B cell (primary cell): ENCODE measurements around the gene CHAC1. TPM values are rescaled to one million over a fixed set of nuclear protein-coding genes. Genes with fewer than 3 reads are reported as not detected.

Experiments
- ATAC-seq: fragments of 200-7000 bp; cut with Tn5 transposase; one replicate; pipeline ENCODE4 v1.10.0; 2021; ENCODE audit warnings: low read depth, mild to moderate bottlenecking, moderate number of reproducible peaks, moderate library complexity
- CTCF ChIA-PET: fragments of 350-600 bp; sonication (Branson Sonifier 250); formaldehyde crosslinking; loops from one replicate; lab custom pipeline; 2021; ENCODE audit warnings: antibody characterized with exemption, inconsistent platforms; lab: Charles Lee
- POLR2A ChIA-PET: fragments of 350-600 bp; sonication (Branson Sonifier 250); formaldehyde crosslinking; loops from one replicate; lab custom pipeline; 2021; ENCODE audit warnings: antibody characterized with exemption; lab: Charles Lee
- DNase-seq: peaks from one replicate; pipeline ENCODE4 v3.0.0; 2013
- H2AFZ ChIP-seq: 2 replicates; pipeline ENCODE4 v1.6.1; 2012; ENCODE audit warnings: mild to moderate bottlenecking, low read depth, low read length; ENCODE audit not compliant: insufficient read depth, poor library complexity, severe bottlenecking
- H3K27ac ChIP-seq, 2 donors: 1 replicate in 1 of 2; 2 replicates in 1 of 2; pipeline ENCODE4 v1.5.1; 2012 to 2013; ENCODE audit warnings: low read length in 2 of 2, mild to moderate bottlenecking in 2 of 2, moderate library complexity in 1 of 2
- H3K27me3 ChIP-seq, 4 experiments: fragments of 200-600 bp in 1 of 4; sonication (generic) in 1 of 4; replicated peaks in 1 of 4; 1 replicate in 2 of 4; 2 replicates in 2 of 4; pipeline versions ENCODE4 v1.6.1 to v1.7.0; 2013 to 2016; ENCODE audit warnings: low read length in 3 of 4, mild to moderate bottlenecking in 2 of 4, mixed read lengths in 1 of 4, moderate library complexity in 1 of 4; ENCODE audit not compliant: insufficient read depth in 4 of 4, control insufficient read depth in 3 of 4; ENCODE audit errors: control extremely low read depth in 1 of 4
- H3K36me3 ChIP-seq, 2 experiments: replicated peaks in 1 of 2; 1 replicate in 1 of 2; 2 replicates in 1 of 2; pipeline versions ENCODE4 v1.6.1 to v1.7.1; 2013; ENCODE audit warnings: low read length in 1 of 2; ENCODE audit not compliant: insufficient read depth in 2 of 2, control insufficient read depth in 1 of 2; ENCODE audit errors: control extremely low read depth in 1 of 2, extremely low read depth in 1 of 2
- H3K4me1 ChIP-seq, 2 donors: fragments of 200-600 bp in 1 of 2; sonication (generic) in 1 of 2; 1 replicate in 1 of 2; 2 replicates in 1 of 2; pipeline versions ENCODE4 v1.5.1 to v1.6.1; 2013 to 2017; ENCODE audit warnings: low read length in 2 of 2; ENCODE audit not compliant: control insufficient read depth in 2 of 2, insufficient read depth in 2 of 2
- H3K4me2 ChIP-seq: replicated peaks from 2 replicates; pipeline ENCODE3; 2012; ENCODE audit warnings: mild to moderate bottlenecking, low read depth, low read length; ENCODE audit not compliant: poor library complexity, severe bottlenecking
- H3K4me3 ChIP-seq, 5 experiments: fragments of 200-600 bp in 1 of 5; sonication (generic) in 1 of 5; 1 replicate in 3 of 5; 2 replicates in 2 of 5; pipeline versions ENCODE4 v1.5.1 to v1.7.0; 2011 to 2016; ENCODE audit warnings: low read length in 4 of 5, mild to moderate bottlenecking in 4 of 5, low read depth in 2 of 5, control low read depth in 1 of 5, moderate library complexity in 1 of 5; ENCODE audit not compliant: insufficient read depth in 1 of 5; ENCODE audit errors: control extremely low read depth in 1 of 5, extremely low read depth in 1 of 5
- H3K79me2 ChIP-seq: fragments of 200-600 bp; sonication (generic); one replicate; pipeline ENCODE4 v1.6.0; 2016; ENCODE audit warnings: low read length; ENCODE audit not compliant: control insufficient read depth, insufficient read depth
- H3K9ac ChIP-seq: fragments of 200-600 bp; sonication (generic); 2 replicates; pipeline ENCODE4 v1.6.1; 2017; ENCODE audit warnings: mild to moderate bottlenecking, low read length, moderate library complexity
- H3K9me3 ChIP-seq, 3 donors: one replicate each; pipeline versions ENCODE4 v1.6.1 to v1.7.1; 2013; ENCODE audit warnings: low read length in 2 of 3; ENCODE audit not compliant: control insufficient read depth in 2 of 3, insufficient read depth in 1 of 3; ENCODE audit errors: control extremely low read depth in 1 of 3
- H4K20me1 ChIP-seq: 2 replicates; pipeline ENCODE4 v1.6.0; 2012; ENCODE audit warnings: mild to moderate bottlenecking, low read length; ENCODE audit not compliant: insufficient read depth, control insufficient read depth, poor library complexity, severe bottlenecking
- H3K27ac Mint-ChIP-seq: one replicate; pipeline ENCODE4 v1.8.0; 2021; ENCODE audit warnings: mixed read lengths
- H3K27me3 Mint-ChIP-seq: one replicate; pipeline ENCODE4 v1.8.0; 2021; ENCODE audit warnings: mixed read lengths
- H3K4me1 Mint-ChIP-seq: one replicate; pipeline ENCODE4 v1.8.0; 2021; ENCODE audit warnings: mixed read lengths
- H3K4me3 Mint-ChIP-seq: one replicate; pipeline ENCODE4 v1.8.0; 2021; ENCODE audit warnings: mixed read lengths
- H3K9me3 Mint-ChIP-seq: one replicate; pipeline ENCODE4 v1.8.0; 2022; ENCODE audit warnings: mixed read lengths; ENCODE audit not compliant: insufficient read depth
- EZH2 ChIP-seq: IDR thresholded peaks from 2 replicates; pipeline ENCODE4 v1.6.1; 2012; ENCODE audit warnings: borderline replicate concordance, low read depth, mild to moderate bottlenecking, moderate library complexity, low read length; ENCODE audit not compliant: insufficient read depth, poor library complexity, severe bottlenecking
- WGBS: methylation state at CpG from one replicate; pipeline ENCODE4 v1.1.5; 2013; ENCODE audit warnings: missing lambda C conversion rate; ENCODE audit not compliant: insufficient coverage; 5-methylcytosine and 5-hydroxymethylcytosine counted together
- intact Hi-C: fragments of 100-400 bp; cut with micrococcal nuclease; formaldehyde crosslinking; loops from one replicate; pipeline ENCODE4 v1.10.0; 2022
- polyA plus RNA-seq: library from polyadenylated mRNA; depleted of rRNA; stranded (reverse); fragments of >200 nt; gene quantifications from 2 replicates; pipeline ENCODE4 v1.2.3, GENCODE V29; 2012
- total RNA-seq, 2 donors: library from RNA; stranded (reverse); fragments of 120-200 nt in 1 of 2; gene quantifications; 1 replicate in 1 of 2; 2 replicates in 1 of 2; pipeline versions ENCODE4 v1.2.3 to v1.2.4, GENCODE V29; 2013 to 2022
- TF ChIP-seq, protein P1 (sequence below): fragments of 200-600 bp; IDR thresholded peaks from one replicate; pipeline ENCODE4 v1.8.0; 2022; ENCODE audit warnings: antibody characterized with exemption, mild to moderate bottlenecking

CHAC1 gene
- total and polyA plus RNA-seq, 2 donors (not counting 1 experiment from before 2014, with no cell fraction given) = 0.81 to 3.6 TPM

DNA sequence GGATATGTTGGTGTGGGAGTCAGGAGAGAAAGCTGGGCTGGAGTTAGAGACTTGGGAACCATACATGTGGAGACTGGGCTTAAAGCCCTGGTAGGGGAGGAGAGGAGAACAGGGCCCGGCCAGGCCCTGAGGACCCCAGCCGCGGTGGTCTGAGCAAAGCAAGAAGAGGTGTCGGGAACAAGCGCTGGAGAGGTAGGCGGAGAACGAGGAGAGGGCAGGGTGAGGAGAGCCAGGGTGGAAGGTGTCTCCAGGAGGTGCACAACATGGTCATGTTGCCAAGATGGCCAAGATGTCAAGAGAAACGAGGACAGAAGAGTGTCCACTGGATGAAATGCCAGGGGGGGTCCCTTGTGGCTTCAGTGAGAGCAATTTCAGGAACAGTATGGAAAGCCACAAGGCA, 5.5 kb downstream of the CHAC1 start:
- Mint-ChIP-seq H3K4me1 (peaks cover 14% of the 10 kb centered on the region), H3K9me3 (no peaks in the 10 kb centered on the region), H3K27me3 (no peaks in the 10 kb centered on the region), H3K4me3 (no peak overlapping the region), H3K27ac (no peak overlapping the region)
- Histone ChIP-seq H3K4me1 (peaks cover 2 to 12% of the 10 kb centered on the region in 2 donors), H3K79me2 (no peaks in the 10 kb centered on the region), H3K27ac (no peak overlapping the region), H3K9me3 (no peaks in the 10 kb centered on the region), H3K4me3 (no peak overlapping the region), H3K9ac (no peak overlapping the region), H3K27me3 (no peaks in the 10 kb centered on the region), H3K4me2 (no peak overlapping the region), H3K36me3 (no peaks in the 10 kb centered on the region), H2AFZ (no peak overlapping the region), H4K20me1 (no peaks in the 10 kb centered on the region)
- 89% methylated on average over 7 of the region's 8 CpGs for WGBS
- ATAC-seq = no peak
- DNase-seq = no peak
- ChIA-PET POLR2A (no interaction called here), CTCF (interaction anchor here (0.6 to 1.0 kb wide), 2 partner anchors 13 to 129 kb away, joined by 3 to 4 read pairs; no protein-coding TSS in a partner anchor)
- TF ChIP-seq EZH2 = no peak
- TF ChIP-seq, protein P1, sequence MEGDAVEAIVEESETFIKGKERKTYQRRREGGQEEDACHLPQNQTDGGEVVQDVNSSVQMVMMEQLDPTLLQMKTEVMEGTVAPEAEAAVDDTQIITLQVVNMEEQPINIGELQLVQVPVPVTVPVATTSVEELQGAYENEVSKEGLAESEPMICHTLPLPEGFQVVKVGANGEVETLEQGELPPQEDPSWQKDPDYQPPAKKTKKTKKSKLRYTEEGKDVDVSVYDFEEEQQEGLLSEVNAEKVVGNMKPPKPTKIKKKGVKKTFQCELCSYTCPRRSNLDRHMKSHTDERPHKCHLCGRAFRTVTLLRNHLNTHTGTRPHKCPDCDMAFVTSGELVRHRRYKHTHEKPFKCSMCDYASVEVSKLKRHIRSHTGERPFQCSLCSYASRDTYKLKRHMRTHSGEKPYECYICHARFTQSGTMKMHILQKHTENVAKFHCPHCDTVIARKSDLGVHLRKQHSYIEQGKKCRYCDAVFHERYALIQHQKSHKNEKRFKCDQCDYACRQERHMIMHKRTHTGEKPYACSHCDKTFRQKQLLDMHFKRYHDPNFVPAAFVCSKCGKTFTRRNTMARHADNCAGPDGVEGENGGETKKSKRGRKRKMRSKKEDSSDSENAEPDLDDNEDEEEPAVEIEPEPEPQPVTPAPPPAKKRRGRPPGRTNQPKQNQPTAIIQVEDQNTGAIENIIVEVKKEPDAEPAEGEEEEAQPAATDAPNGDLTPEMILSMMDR = no peak
- intact Hi-C loops = no loop called here

DNA sequence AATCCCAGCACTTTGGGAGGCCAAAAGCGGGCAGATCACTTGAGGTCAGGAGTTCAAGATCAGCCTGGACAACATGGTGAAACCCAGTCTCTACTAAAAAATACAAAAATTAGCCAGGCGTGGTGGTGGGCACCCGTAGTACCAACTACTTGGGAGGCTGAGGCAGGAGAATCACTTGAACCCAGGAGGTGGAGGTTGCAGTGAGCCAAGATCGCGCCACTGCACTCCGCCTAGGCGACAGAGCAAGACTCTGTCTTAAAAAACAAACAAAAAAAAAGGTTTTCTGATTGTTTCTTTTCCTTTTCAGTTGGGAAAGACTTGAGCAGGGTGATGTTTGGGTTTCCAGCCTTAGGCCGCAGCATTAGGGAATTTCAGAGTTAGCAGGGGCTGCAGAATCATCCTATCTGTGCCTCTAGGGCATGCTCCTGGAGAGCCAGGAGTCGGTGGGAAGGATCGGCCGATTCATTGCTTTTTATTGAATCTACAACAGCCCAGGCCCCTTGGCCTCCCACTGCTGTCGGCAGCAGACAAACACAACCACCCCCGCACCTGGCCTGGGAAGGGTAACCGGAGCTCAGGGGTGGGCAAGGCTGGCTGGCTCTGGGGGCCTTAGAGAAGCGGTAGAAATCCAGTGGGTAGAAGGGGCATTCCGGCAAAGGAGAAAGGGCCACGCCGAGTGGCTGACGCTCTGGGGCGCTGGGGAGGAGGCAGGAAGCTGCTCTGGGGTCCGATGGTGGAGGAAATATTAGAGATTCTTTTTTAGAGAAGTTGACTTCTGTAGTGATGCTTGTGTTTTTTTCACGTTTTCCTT, 6.3 kb downstream of the CHAC1 start:
- Histone ChIP-seq H4K20me1 (no peaks in the 10 kb centered on the region), H3K9ac (no peak overlapping the region), H3K27ac (no peak overlapping the region), H3K36me3 (no peaks in the 10 kb centered on the region), H2AFZ (peak overlapping the region; percentile 64), H3K4me3 (no peak overlapping the region), H3K27me3 (no peaks in the 10 kb centered on the region), H3K79me2 (no peaks in the 10 kb centered on the region), H3K4me1 (peaks cover 0 to 9% of the 10 kb centered on the region in 2 donors), H3K9me3 (no peaks in the 10 kb centered on the region), H3K4me2 (peak overlapping the region; percentile 40)
- intact Hi-C loops = no loop called here
- POLR2A ChIA-PET = no interaction called here
- Mint-ChIP-seq H3K9me3 (no peaks in the 10 kb centered on the region), H3K4me1 (peaks cover 8% of the 10 kb centered on the region), H3K4me3 (peak overlapping the region; percentile 2), H3K27ac (peak overlapping the region; percentile 50), H3K27me3 (no peaks in the 10 kb centered on the region)
- no peak for DNase-seq
- CTCF ChIA-PET = interaction anchor here (0.6 kb wide), 1 partner anchor 52 kb away, joined by 3 read pairs; no protein-coding TSS in a partner anchor
- WGBS = 65% methylated on average over 16 of the region's 22 CpGs
- TF ChIP-seq, protein P1 = no peak
- no peak for TF ChIP-seq EZH2
- peak; percentile 36 for ATAC-seq
